H1 (cell line): ENCODE results near the gene ZNF831. TPM values are rescaled to one million over a fixed set of nuclear protein-coding genes. Genes with fewer than 3 reads are reported as not detected.

Experiments
- NANOG ChIP-seq: IDR thresholded peaks from 2 replicates; pipeline ENCODE4 v1.6.1; 2011; ENCODE audit warnings: low read length, low read depth, mild to moderate bottlenecking, inconsistent platforms; ENCODE audit not compliant: insufficient read depth, poor library complexity, severe bottlenecking
- NRF1 ChIP-seq: IDR thresholded peaks from 2 replicates; pipeline ENCODE4 v1.6.1; 2011; ENCODE audit warnings: mild to moderate bottlenecking, low read depth, low read length, improper control_type of control experiment
- PHF8 ChIP-seq: fragments of 200-600 bp; sonication (generic); conservative IDR thresholded peaks from 2 replicates; pipeline ENCODE4 v1.7.1; 2012; ENCODE audit warnings: low read depth, mild to moderate bottlenecking, inconsistent platforms, low read length, moderate library complexity
- POLR2AphosphoS5 ChIP-seq: IDR thresholded peaks from 2 replicates; pipeline ENCODE4 v1.6.1; 2011; ENCODE audit warnings: low read depth, low read length
- SP1 ChIP-seq: IDR thresholded peaks from 2 replicates; pipeline ENCODE4 v1.6.1; 2011; ENCODE audit warnings: low read depth, low read length
- polyA plus RNA-seq, 7 experiments: library from polyadenylated mRNA; depleted of rRNA in 3 of 7; stranded (reverse) in 5 of 7; unstranded in 2 of 7; fragments of >200 nt in 5 of 7; fragments of 200-250 nt in 2 of 7; gene quantifications; 1 replicate in 5 of 7; 2 replicates in 1 of 7; 4 replicates in 1 of 7; pipeline versions ENCODE4 v1.2.1 to v1.2.3, GENCODE V29; 2011 to 2013; ENCODE audit warnings: missing spikeins in 2 of 7, mixed read lengths in 2 of 7
- total RNA-seq: library from RNA; stranded (reverse); fragmentation: NEBNext Ultra II Directional; extraction: Animal tissue kit (Norgen Biotek cat#: 25700); gene quantifications from 2 replicates; pipeline ENCODE4 v1.2.1, GENCODE V29; 2021

ZNF831 gene
- total and polyA plus RNA-seq, 2 of the 8 experiments (the other 6 are each of a cell fraction or from before 2014, with no cell fraction given) = not detected

DNA sequence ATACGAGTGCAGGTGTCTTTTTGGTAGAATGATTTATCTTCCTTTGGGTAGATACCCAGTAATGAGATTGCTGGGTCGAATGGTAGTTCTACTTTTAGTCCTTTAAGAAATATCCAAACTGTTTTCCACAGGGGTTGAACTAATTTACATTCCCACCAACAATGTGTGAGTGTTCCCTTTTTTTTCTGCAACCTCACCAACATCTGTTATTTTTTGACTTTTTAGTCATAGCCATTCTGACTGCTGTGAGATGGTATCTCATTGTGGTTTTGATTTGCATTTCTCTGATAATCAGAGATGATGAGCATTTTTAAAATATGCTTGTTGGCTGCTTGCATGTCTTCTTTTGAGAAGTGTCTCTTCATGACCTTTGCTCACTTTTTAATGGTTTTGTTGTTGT lies 1.9 kb upstream of the ZNF831 start (continued):
- TF ChIP-seq NANOG (no peak), SP1 (no peak), POLR2AphosphoS5 (no peak), PHF8 (no peak), NRF1 (no peak)
